ENCODE results near the gene CCDC28A.

CCDC28A gene

GRCh38 chr6:138772596-138773176 lies 883 bp upstream of the CCDC28A start:
- TF ChIP-seq, protein P1, sequence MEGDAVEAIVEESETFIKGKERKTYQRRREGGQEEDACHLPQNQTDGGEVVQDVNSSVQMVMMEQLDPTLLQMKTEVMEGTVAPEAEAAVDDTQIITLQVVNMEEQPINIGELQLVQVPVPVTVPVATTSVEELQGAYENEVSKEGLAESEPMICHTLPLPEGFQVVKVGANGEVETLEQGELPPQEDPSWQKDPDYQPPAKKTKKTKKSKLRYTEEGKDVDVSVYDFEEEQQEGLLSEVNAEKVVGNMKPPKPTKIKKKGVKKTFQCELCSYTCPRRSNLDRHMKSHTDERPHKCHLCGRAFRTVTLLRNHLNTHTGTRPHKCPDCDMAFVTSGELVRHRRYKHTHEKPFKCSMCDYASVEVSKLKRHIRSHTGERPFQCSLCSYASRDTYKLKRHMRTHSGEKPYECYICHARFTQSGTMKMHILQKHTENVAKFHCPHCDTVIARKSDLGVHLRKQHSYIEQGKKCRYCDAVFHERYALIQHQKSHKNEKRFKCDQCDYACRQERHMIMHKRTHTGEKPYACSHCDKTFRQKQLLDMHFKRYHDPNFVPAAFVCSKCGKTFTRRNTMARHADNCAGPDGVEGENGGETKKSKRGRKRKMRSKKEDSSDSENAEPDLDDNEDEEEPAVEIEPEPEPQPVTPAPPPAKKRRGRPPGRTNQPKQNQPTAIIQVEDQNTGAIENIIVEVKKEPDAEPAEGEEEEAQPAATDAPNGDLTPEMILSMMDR (IDR thresholded peaks at IDR 0.05; ENCODE audit: low read depth, low read length), result no peak
- no peak for DNase-seq (ENCODE audit: low read depth, low spot score)
- in situ Hi-C loops (cut with HindIII; ENCODE audit: low sequenced_read_pairs), result no loop called here
- peak overlapping the region; percentile 67 for H3K4me3 ChIP-seq (ENCODE audit: low read depth, low read length)

DNA sequence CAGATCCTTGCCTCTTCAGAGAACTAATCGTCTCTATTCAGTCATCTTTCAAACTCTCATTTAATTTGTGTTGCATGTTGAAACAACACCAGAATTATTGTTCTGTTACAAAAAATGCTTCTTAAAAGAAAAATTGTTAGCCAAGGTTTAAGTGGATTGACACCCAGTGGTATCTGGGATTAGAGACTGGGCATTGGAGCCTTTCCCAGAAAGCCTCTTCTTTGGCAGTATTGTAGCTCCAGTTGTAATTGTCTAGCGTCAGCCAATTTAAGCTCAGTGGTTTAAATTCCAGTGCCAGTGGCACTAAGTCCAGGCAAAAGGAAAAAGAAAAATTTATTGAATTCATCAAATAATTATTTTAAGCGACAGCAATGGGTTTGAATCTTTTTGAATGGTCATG lies 801 bp downstream of the CCDC28A start:
- DNase-seq (ENCODE audit: low read depth, low spot score), result no peak
- H3K4me3 ChIP-seq (ENCODE audit: low read depth, low read length), result peak overlapping the region; percentile 67
- TF ChIP-seq, protein P1 (IDR thresholded peaks at IDR 0.05; ENCODE audit: low read depth, low read length), result no peak
- in situ Hi-C loops (cut with HindIII; ENCODE audit: low sequenced_read_pairs), result no loop called here

- DNase-seq (ENCODE audit: low read depth, low spot score), result no peak
- no peak overlapping the region for H3K4me3 ChIP-seq (ENCODE audit: low read depth, low read length)
- in situ Hi-C loops (cut with HindIII; ENCODE audit: low sequenced_read_pairs), result no loop called here
- TF ChIP-seq, protein P1 (IDR thresholded peaks at IDR 0.05; ENCODE audit: low read depth, low read length), result no peak
Observed at GRCh38 chr6:138776659-138777058, 3.1 kb downstream of the CCDC28A start.

DNA sequence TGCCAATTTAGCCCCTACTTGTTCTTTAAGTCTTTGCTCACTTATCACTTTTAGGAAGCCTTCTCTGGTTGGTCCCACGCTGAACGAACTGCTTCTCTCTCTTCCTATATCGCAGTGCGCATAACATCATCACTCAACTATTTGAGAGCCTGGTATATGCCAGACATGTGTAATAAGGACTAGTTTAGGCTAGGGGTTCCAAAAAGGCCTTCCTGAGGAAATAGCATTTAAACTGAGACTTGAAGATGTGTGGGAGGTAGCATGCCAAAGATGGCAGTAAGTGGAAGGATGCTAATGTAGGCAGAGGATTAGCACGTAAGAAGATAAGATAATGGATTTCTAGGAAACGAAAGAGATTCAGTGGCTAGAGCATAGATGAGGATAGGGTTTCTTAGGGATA lies 4.8 kb downstream of the CCDC28A start:
- in situ Hi-C loops (cut with HindIII; ENCODE audit: low sequenced_read_pairs), result no loop called here
- H3K4me3 ChIP-seq (ENCODE audit: low read depth, low read length), result no peak overlapping the region
- DNase-seq (ENCODE audit: low read depth, low spot score), result no peak
- TF ChIP-seq, protein P1 (IDR thresholded peaks at IDR 0.05; ENCODE audit: low read depth, low read length), result no peak

GRCh38 chr6:138782243-138782642 lies 8.7 kb downstream of the CCDC28A start:
- H3K4me3 ChIP-seq (ENCODE audit: low read depth, low read length), result no peak overlapping the region
- DNase-seq (ENCODE audit: low read depth, low spot score), result no peak
- in situ Hi-C loops (cut with HindIII; ENCODE audit: low sequenced_read_pairs), result no loop called here
- TF ChIP-seq, protein P1 (IDR thresholded peaks at IDR 0.05; ENCODE audit: low read depth, low read length), result no peak

GRCh38 chr6:138785079-138785478 lies 11.5 kb downstream of the CCDC28A start:
- DNase-seq (ENCODE audit: low read depth, low spot score), result no peak
- TF ChIP-seq, protein P1 (IDR thresholded peaks at IDR 0.05; ENCODE audit: low read depth, low read length), result no peak
- in situ Hi-C loops (cut with HindIII; ENCODE audit: low sequenced_read_pairs), result no loop called here
- no peak overlapping the region for H3K4me3 ChIP-seq (ENCODE audit: low read depth, low read length)
